Naive thymus-derived CD4-positive, alpha-beta T cell (primary cell): ENCODE measurements around the gene SHOX. TPM values are rescaled to one million over a fixed set of nuclear protein-coding genes. Genes with fewer than 3 reads are reported as not detected.
A peak's percentile ranks its signal among the peaks of the same experiment; 100 is the strongest.

Experiments used
- ATAC-seq: fragments of 150-1000 bp; cut with Tn5 transposase; 2 replicates; pipeline ENCODE4 v1.10.0; 2021; ENCODE audit warnings: mild to moderate bottlenecking, moderate library complexity
- CTCF ChIA-PET: fragments of 350-600 bp; sonication (Branson Sonifier 250); formaldehyde crosslinking; loops from one replicate; lab custom pipeline; 2021; ENCODE audit warnings: antibody characterized with exemption; lab: Charles Lee
- POLR2A ChIA-PET: fragments of 350-600 bp; sonication (Branson Sonifier 250); formaldehyde crosslinking; loops from one replicate; lab custom pipeline; 2021; ENCODE audit warnings: antibody characterized with exemption, inconsistent platforms; lab: Charles Lee
- DNase-seq, 9 donors: peaks; one replicate each; pipeline versions ENCODE4 v3.0.0 to v3.0.0-alpha.2; 2020 to 2022; ENCODE audit warnings: mixed read lengths in 1 of 9
- H3K27ac ChIP-seq: one replicate; pipeline ENCODE4 v1.7.0; 2013; ENCODE audit warnings: mild to moderate bottlenecking, low read depth, low read length, moderate library complexity
- H3K27me3 ChIP-seq, 2 donors: one replicate each; pipeline ENCODE4 v1.7.0; 2013; ENCODE audit warnings: low read length in 2 of 2, mild to moderate bottlenecking in 2 of 2, moderate library complexity in 2 of 2; ENCODE audit not compliant: control insufficient read depth in 2 of 2, insufficient read depth in 2 of 2
- H3K36me3 ChIP-seq, 3 experiments: 1 replicate in 2 of 3; 2 replicates in 1 of 3; pipeline ENCODE4 v1.7.0; 2013; ENCODE audit warnings: low read length in 3 of 3, mild to moderate bottlenecking in 3 of 3, moderate library complexity in 1 of 3; ENCODE audit not compliant: insufficient read depth in 3 of 3, control insufficient read depth in 2 of 3
- H3K4me1 ChIP-seq, 2 donors: one replicate each; pipeline ENCODE4 v1.7.0; 2013; ENCODE audit warnings: low read length in 2 of 2, mild to moderate bottlenecking in 2 of 2, moderate library complexity in 1 of 2; ENCODE audit not compliant: control insufficient read depth in 2 of 2, insufficient read depth in 2 of 2
- H3K4me3 ChIP-seq: 2 replicates; pipeline ENCODE4 v1.7.0; 2013; ENCODE audit warnings: mild to moderate bottlenecking, low read length
- H3K9me3 ChIP-seq, 3 experiments: 1 replicate in 2 of 3; 2 replicates in 1 of 3; pipeline ENCODE4 v1.7.0; 2013; ENCODE audit warnings: low read length in 3 of 3; ENCODE audit not compliant: control insufficient read depth in 2 of 3
- H3K27ac Mint-ChIP-seq, 9 donors: one replicate each; pipeline ENCODE4 v1.8.0; 2020 to 2022; ENCODE audit warnings: mixed read lengths in 9 of 9, mild to moderate bottlenecking in 8 of 9, moderate library complexity in 5 of 9, inconsistent platforms in 2 of 9
- H3K27me3 Mint-ChIP-seq, 5 donors: one replicate each; pipeline ENCODE4 v1.8.0; 2021 to 2022; ENCODE audit warnings: mixed read lengths in 5 of 5, mild to moderate bottlenecking in 1 of 5
- H3K36me3 Mint-ChIP-seq, 5 donors: one replicate each; pipeline ENCODE4 v1.8.0; 2020 to 2022; ENCODE audit warnings: mixed read lengths in 5 of 5, mild to moderate bottlenecking in 3 of 5, inconsistent platforms in 1 of 5
- H3K4me1 Mint-ChIP-seq, 7 donors: one replicate each; pipeline ENCODE4 v1.8.0; 2020 to 2022; ENCODE audit warnings: mixed read lengths in 7 of 7, mild to moderate bottlenecking in 3 of 7, inconsistent platforms in 1 of 7
- H3K4me3 Mint-ChIP-seq, 10 donors: one replicate each; pipeline ENCODE4 v1.8.0; 2020 to 2022; ENCODE audit warnings: mild to moderate bottlenecking in 10 of 10, mixed read lengths in 10 of 10, moderate library complexity in 6 of 10, inconsistent platforms in 2 of 10
- H3K9me3 Mint-ChIP-seq, 11 donors: one replicate each; pipeline ENCODE4 v1.8.0; 2020 to 2022; ENCODE audit warnings: mixed read lengths in 11 of 11, mild to moderate bottlenecking in 4 of 11, inconsistent platforms in 1 of 11, moderate library complexity in 1 of 11
- intact Hi-C, 2 donors: fragments of 100-400 bp; cut with micrococcal nuclease; formaldehyde crosslinking; loops; one replicate each; pipeline ENCODE4 v1.15.1; 2023
- polyA plus RNA-seq, 2 donors: library from polyadenylated mRNA; unstranded; fragments of 300-500 nt; fragmentation: Illumina TruSeq; gene quantifications; one replicate each; pipeline ENCODE4 v1.2.3, GENCODE V29; 2021
- total RNA-seq, 6 experiments: library from RNA in 5 of 6; stranded (reverse) in 5 of 6; gene quantifications; 1 replicate in 5 of 6; 2 replicates in 1 of 6; pipeline ENCODE4 v1.2.3 and lab custom pipeline; 2021 to 2026

Gene SHOX
- total and polyA plus RNA-seq, 7 experiments from 2014 or later: not detected

GRCh38 chrX:642436-643240 lies 12.0 kb downstream of the SHOX start:
- ChIA-PET POLR2A (no interaction called here), CTCF (no interaction called here)
- no peaks in the 10 kb centered on the region for H3K36me3 Mint-ChIP-seq
- H3K27me3 ChIP-seq: no peaks in the 10 kb centered on the region
- peaks cover 27 to 54% (median 41%) of the 10 kb centered on the region in 5 donors for H3K27me3 Mint-ChIP-seq
- no peak overlapping the region for H3K27ac Mint-ChIP-seq
- H3K4me3 ChIP-seq: no peak overlapping the region
- H3K36me3 ChIP-seq: no peaks in the 10 kb centered on the region
- H3K4me3 Mint-ChIP-seq: peak overlapping the region in 1 of 10 donors; percentile 28
- H3K4me1 Mint-ChIP-seq: peaks cover 0 to 10% (median 6%) of the 10 kb centered on the region in 7 donors
- ATAC-seq (no peak), DNase-seq (no peak)
- intact Hi-C loops: no loop called here
- H3K27ac ChIP-seq: no peak overlapping the region
- peaks cover 0 to 6% (median 0%) of the 10 kb centered on the region in 11 donors for H3K9me3 Mint-ChIP-seq
- no peaks in the 10 kb centered on the region for H3K4me1 ChIP-seq
- H3K9me3 ChIP-seq: no peaks in the 10 kb centered on the region

DNA sequence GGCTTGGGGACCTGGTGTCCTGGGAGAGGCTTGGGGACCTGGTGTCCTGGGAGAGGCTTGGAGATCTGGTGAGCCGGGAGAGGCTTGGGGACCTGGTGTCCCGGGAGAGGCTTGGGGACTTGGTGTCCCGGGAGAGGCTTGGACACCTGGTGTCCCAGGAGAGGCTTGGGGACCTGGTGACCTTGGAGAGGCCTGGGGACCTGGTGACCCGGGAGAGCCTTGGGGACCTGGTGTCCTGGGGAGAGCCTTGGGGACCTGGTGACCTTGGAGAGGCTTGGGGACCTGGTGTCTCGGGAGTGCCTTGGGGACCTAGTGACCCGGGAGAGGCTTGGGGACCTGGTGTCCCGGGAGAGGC lies 12.6 kb downstream of the SHOX start:
- peaks cover 21 to 49% (median 35%) of the 10 kb centered on the region in 5 donors for H3K27me3 Mint-ChIP-seq
- POLR2A ChIA-PET: no interaction called here
- no peak overlapping the region for H3K27ac Mint-ChIP-seq

GRCh38 chrX:643911-644303 lies 13.3 kb downstream of the SHOX start:
- H3K27me3 Mint-ChIP-seq: peaks cover 18 to 44% (median 28%) of the 10 kb centered on the region in 5 donors
- no peak overlapping the region for H3K27ac ChIP-seq
- CTCF ChIA-PET: no interaction called here
- H3K4me1 Mint-ChIP-seq: peaks cover 0 to 4% (median 0%) of the 10 kb centered on the region in 7 donors
- H3K9me3 Mint-ChIP-seq: peaks cover 0 to 6% (median 0%) of the 10 kb centered on the region in 11 donors
- no peaks in the 10 kb centered on the region for H3K27me3 ChIP-seq
- DNase-seq (no peak), ATAC-seq (no peak)
- no peaks in the 10 kb centered on the region for H3K36me3 ChIP-seq
- H3K4me1 ChIP-seq: no peaks in the 10 kb centered on the region
- H3K27ac Mint-ChIP-seq: no peak overlapping the region
- H3K4me3 ChIP-seq: no peak overlapping the region
- intact Hi-C loops: no loop called here
- no peaks in the 10 kb centered on the region for H3K36me3 Mint-ChIP-seq
- H3K9me3 ChIP-seq: no peaks in the 10 kb centered on the region
- POLR2A ChIA-PET: no interaction called here
- H3K4me3 Mint-ChIP-seq: no peak overlapping the region

More for the DNA sequence above, 12.6 kb downstream of the SHOX start:
- DNase-seq (no peak), ATAC-seq (no peak)
- intact Hi-C loops: no loop called here
- Histone ChIP-seq H3K27me3 (no peaks in the 10 kb centered on the region), H3K4me1 (no peaks in the 10 kb centered on the region), H3K9me3 (no peaks in the 10 kb centered on the region), H3K27ac (no peak overlapping the region), H3K4me3 (no peak overlapping the region), H3K36me3 (no peaks in the 10 kb centered on the region)
- Mint-ChIP-seq H3K9me3 (peaks cover 0 to 6% (median 0%) of the 10 kb centered on the region in 11 donors), H3K4me1 (peaks cover 0 to 4% (median under 1%) of the 10 kb centered on the region in 7 donors), H3K4me3 (no peak overlapping the region), H3K36me3 (no peaks in the 10 kb centered on the region)
- CTCF ChIA-PET: no interaction called here

DNA sequence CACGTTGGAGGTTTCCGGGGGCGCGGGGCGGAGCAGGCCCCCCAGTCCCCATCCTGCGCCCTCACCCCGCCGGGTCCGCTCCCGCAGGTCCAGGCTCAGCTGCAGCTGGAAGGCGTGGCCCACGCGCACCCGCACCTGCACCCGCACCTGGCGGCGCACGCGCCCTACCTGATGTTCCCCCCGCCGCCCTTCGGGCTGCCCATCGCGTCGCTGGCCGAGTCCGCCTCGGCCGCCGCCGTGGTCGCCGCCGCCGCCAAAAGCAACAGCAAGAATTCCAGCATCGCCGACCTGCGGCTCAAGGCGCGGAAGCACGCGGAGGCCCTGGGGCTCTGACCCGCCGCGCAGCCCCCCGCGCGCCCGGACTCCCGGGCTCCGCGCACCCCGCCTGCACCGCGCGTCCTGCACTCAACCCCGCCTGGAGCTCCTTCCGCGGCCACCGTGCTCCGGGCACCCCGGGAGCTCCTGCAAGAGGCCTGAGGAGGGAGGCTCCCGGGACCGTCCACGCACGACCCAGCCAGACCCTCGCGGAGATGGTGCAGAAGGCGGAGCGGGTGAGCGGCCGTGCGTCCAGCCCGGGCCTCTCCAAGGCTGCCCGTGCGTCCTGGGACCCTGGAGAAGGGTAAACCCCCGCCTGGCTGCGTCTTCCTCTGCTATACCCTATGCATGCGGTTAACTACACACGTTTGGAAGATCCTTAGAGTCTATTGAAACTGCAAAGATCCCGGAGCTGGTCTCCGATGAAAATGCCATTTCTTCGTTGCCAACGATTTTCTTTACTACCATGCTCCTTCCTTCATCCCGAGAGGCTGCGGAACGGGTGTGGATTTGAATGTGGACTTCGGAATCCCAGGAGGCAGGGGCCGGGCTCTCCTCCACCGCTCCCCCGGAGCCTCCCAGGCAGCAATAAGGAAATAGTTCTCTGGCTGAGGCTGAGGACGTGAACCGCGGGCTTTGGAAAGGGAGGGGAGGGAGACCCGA lies 14.0 kb downstream of the SHOX start:
- H3K36me3 Mint-ChIP-seq: no peaks in the 10 kb centered on the region
- Histone ChIP-seq H3K36me3 (no peaks in the 10 kb centered on the region), H3K27me3 (no peaks in the 10 kb centered on the region), H3K9me3 (no peaks in the 10 kb centered on the region), H3K4me1 (no peaks in the 10 kb centered on the region), H3K4me3 (no peak overlapping the region), H3K27ac (no peak overlapping the region)
- no peak overlapping the region for H3K4me3 Mint-ChIP-seq
- H3K27ac Mint-ChIP-seq: no peak overlapping the region
- peaks cover 11 to 37% (median 21%) of the 10 kb centered on the region in 5 donors for H3K27me3 Mint-ChIP-seq
- POLR2A ChIA-PET: no interaction called here
- CTCF ChIA-PET: no interaction called here
- H3K4me1 Mint-ChIP-seq: peaks cover 0 to 4% (median 0%) of the 10 kb centered on the region in 7 donors
- H3K9me3 Mint-ChIP-seq: peaks cover 0 to 5% (median 0%) of the 10 kb centered on the region in 11 donors
- ATAC-seq (no peak), DNase-seq (no peak)
- intact Hi-C loops: no loop called here

- no peak overlapping the region for H3K4me3 Mint-ChIP-seq
- peaks cover 8 to 27% (median 14%) of the 10 kb centered on the region in 5 donors for H3K27me3 Mint-ChIP-seq
- Histone ChIP-seq H3K9me3 (no peaks in the 10 kb centered on the region), H3K4me3 (no peak overlapping the region), H3K36me3 (no peaks in the 10 kb centered on the region), H3K27ac (no peak overlapping the region), H3K4me1 (no peaks in the 10 kb centered on the region), H3K27me3 (no peaks in the 10 kb centered on the region)
- DNase-seq (no peak), ATAC-seq (no peak)
- ChIA-PET CTCF (no interaction called here), POLR2A (no interaction called here)
- H3K36me3 Mint-ChIP-seq: no peaks in the 10 kb centered on the region
- peaks cover 0 to 5% (median 0%) of the 10 kb centered on the region in 11 donors for H3K9me3 Mint-ChIP-seq
- intact Hi-C loops: no loop called here
- no peak overlapping the region for H3K27ac Mint-ChIP-seq
- peaks cover 0 to 4% (median 0%) of the 10 kb centered on the region in 7 donors for H3K4me1 Mint-ChIP-seq
Observed at GRCh38 chrX:646228-646495, 15.6 kb downstream of the SHOX start.

GRCh38 chrX:646796-647195 lies 16.2 kb downstream of the SHOX start:
- H3K27ac ChIP-seq: no peak overlapping the region
- no peak overlapping the region for H3K4me3 ChIP-seq

More at GRCh38 chrX:646796-647195, 16.2 kb downstream of the SHOX start:
- Histone ChIP-seq H3K27me3 (no peaks in the 10 kb centered on the region), H3K4me1 (no peaks in the 10 kb centered on the region), H3K9me3 (no peaks in the 10 kb centered on the region), H3K36me3 (no peaks in the 10 kb centered on the region)
- H3K4me3 Mint-ChIP-seq: no peak overlapping the region
- H3K9me3 Mint-ChIP-seq: peaks cover 0 to 5% (median 0%) of the 10 kb centered on the region in 11 donors
- H3K4me1 Mint-ChIP-seq: peaks cover 0 to 4% (median 0%) of the 10 kb centered on the region in 7 donors
- intact Hi-C loops: no loop called here
- no peak for ATAC-seq
- no peak overlapping the region for H3K27ac Mint-ChIP-seq
- CTCF ChIA-PET: no interaction called here
- no peak for DNase-seq
- peaks cover 7 to 27% (median 12%) of the 10 kb centered on the region in 5 donors for H3K27me3 Mint-ChIP-seq
- H3K36me3 Mint-ChIP-seq: no peaks in the 10 kb centered on the region
- POLR2A ChIA-PET: no interaction called here
